SU-DHL-6 (cell line): ENCODE measurements around the gene UCK2.

Source experiments
- EZH2phosphoT487 ChIP-seq: fragments of 200-600 bp; sonication (generic), shearing (Covaris generic); conservative IDR thresholded peaks from 2 replicates; pipeline ENCODE4 v1.6.1; 2018; ENCODE audit warnings: mild to moderate bottlenecking, antibody characterized with exemption, low read length, moderate library complexity, mixed read lengths
- TF ChIP-seq, protein P1 (sequence below): fragments of 200-600 bp; sonication (generic); IDR thresholded peaks from one replicate; pipeline ENCODE4 v1.5.1; 2017; ENCODE audit warnings: antibody characterized with exemption, mild to moderate bottlenecking, low read length, moderate library complexity; ENCODE audit not compliant: insufficient read depth, poor library complexity, severe bottlenecking

DNA sequence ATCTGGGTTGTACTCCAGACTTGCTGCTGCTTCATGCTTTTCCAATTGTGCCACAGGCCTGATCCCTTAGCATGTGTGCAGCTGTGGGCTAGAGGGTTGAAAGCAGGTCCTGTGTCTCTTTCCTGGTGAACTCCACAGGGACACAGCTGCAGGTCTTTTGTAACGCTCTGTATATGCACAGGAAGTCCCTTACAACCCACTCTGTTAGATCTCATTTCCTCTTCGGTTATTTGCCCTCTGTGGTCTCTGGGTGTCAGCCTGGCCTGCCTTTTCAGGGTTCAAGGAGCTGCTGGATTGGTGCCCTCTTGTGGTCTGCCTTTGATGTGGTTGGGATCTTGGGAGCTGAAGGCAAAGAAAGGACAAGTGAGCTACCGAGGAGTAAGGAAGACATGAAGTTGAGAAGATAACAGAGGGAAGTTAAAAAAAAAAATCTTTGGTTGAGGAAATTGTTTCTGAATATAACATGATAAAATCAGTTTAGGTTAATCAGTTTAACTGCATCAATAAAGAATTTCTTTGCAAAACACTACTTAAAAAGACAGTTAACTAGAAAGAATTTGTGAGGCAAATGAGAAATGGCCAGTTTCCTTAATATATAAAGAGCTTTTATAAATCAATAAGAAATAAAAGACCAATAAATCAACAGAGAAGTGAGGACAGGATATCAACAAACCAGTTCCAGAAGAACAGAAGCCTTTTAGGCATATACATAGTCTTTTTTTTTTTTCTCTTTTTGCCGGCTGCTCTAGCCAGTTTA lies 44.1 kb downstream of the UCK2 start:
- TF ChIP-seq, protein P1, sequence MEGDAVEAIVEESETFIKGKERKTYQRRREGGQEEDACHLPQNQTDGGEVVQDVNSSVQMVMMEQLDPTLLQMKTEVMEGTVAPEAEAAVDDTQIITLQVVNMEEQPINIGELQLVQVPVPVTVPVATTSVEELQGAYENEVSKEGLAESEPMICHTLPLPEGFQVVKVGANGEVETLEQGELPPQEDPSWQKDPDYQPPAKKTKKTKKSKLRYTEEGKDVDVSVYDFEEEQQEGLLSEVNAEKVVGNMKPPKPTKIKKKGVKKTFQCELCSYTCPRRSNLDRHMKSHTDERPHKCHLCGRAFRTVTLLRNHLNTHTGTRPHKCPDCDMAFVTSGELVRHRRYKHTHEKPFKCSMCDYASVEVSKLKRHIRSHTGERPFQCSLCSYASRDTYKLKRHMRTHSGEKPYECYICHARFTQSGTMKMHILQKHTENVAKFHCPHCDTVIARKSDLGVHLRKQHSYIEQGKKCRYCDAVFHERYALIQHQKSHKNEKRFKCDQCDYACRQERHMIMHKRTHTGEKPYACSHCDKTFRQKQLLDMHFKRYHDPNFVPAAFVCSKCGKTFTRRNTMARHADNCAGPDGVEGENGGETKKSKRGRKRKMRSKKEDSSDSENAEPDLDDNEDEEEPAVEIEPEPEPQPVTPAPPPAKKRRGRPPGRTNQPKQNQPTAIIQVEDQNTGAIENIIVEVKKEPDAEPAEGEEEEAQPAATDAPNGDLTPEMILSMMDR: no peak
- no peak for TF ChIP-seq EZH2phosphoT487
